GM21528 (cell line): ENCODE measurements around the gene CCSER1.

Source experiments
- ATAC-seq: cut with Tn5 transposase; IDR thresholded peaks from one replicate; pipeline ENCODE4 v1.9.1; 2021; ENCODE audit warnings: mild to moderate bottlenecking, moderate library complexity; ENCODE audit not compliant: unreplicated experiment, low FRiP score

The CCSER1 gene

GRCh38 chr4:90536408-90536807 lies 409.2 kb downstream of the CCSER1 start:
- no peak for ATAC-seq

DNA sequence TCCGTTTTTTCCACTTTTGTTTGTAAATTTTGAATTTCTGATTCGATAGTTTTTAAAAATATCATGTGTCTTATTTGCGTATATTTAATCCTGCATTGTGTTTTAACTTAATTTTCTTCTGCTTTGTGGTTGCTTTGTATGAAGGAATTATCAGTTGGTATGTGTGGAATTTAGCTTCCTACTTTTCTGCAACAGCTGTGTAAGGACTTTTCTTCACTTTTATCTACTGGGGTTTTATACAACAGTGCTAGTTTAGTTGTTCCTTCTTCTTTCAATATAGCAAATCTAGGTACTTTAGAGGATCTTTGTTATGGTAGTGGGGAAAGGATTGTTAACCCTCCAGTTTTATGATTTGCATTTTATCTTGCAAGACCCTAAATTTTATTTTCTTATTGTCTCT lies 410.3 kb downstream of the CCSER1 start:
- no peak for ATAC-seq

DNA sequence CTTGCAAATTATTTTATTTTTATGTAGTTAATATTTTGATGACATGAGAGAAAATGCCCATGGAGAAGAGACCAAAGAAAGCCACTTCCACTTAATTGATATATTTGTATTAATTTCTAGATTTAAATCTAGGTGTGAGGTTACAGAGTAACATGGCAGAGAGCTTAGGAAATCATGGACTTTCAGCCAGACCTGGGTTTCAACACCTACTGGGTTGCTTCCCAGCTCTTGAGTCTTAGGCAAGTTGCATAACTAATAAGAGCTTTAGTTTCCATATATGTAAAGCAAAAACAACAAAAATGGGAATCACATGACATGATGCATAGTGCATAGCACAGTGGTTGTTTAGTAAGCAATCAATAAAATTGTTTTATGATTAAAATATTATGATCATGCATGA lies 413.3 kb downstream of the CCSER1 start:
- no peak for ATAC-seq

DNA sequence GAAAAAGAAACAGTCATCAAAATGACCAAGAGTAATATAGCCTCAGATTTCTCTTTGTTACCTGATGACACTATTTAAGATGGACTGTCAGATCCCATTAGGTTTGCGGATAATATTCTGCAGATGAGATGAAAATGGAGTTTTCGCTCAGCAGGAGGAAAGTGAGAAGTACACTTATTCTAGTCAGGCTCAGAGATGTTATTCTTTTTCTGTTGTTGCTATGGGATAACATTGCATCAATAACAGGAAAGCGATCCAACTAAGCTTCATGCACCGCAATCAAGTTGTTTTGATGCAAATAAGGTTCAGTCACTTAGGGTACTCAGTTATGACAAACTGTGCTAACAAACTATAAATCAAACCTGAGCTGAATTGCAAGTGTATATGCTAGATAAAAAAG lies 415.0 kb downstream of the CCSER1 start:
- ATAC-seq, result no peak

- no peak for ATAC-seq
Measured at GRCh38 chr4:90543419-90544170, 416.4 kb downstream of the CCSER1 start.

- ATAC-seq, result no peak
Measured at GRCh38 chr4:90544532-90545045, 417.4 kb downstream of the CCSER1 start.

GRCh38 chr4:90545380-90545779 lies 418.2 kb downstream of the CCSER1 start:
- no peak for ATAC-seq

GRCh38 chr4:90546114-90546513 lies 418.9 kb downstream of the CCSER1 start:
- ATAC-seq, result peak; percentile 49

DNA sequence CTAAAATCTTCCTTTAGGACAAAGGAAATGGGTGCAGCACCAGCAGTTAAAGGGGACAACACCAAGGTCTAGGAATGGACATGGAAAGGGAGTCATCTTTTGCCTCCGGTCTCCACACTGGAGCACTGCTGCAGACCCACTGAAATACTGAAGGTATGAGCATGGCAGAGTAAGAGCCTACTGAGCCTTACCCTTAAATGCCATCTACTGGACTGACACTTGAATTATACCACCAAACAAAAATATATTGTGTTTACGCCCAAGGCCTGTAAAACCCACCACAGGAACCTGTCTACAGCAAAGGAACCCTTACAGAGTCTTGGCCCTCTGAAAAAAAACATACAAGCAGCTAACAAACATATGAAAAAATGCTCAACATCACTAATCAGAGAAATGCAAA lies 443.4 kb downstream of the CCSER1 start:
- ATAC-seq, result no peak

- ATAC-seq, result no peak
Measured at GRCh38 chr4:90572996-90573395, 445.8 kb downstream of the CCSER1 start.

- no peak for ATAC-seq
Measured at GRCh38 chr4:90575371-90575770, 448.2 kb downstream of the CCSER1 start.

DNA sequence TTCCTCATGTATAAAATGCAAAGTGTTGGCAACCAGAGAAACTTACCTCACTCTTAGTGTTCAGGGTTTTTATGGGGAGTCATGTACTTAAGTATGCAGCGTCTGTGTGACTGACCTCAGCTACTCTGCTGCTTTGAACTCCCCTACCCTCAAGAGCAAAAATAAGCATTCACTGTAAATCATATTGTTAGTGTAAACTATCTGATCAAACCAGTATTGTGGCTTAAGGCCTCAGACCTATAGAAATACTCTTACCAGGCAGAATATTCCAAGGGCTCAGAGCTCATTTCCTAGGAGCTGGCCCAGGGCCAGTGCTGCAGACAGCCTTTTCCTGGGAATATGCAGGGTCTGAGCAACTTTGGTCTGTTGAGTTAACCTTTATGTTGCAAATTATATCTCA lies 453.1 kb downstream of the CCSER1 start:
- no peak for ATAC-seq

DNA sequence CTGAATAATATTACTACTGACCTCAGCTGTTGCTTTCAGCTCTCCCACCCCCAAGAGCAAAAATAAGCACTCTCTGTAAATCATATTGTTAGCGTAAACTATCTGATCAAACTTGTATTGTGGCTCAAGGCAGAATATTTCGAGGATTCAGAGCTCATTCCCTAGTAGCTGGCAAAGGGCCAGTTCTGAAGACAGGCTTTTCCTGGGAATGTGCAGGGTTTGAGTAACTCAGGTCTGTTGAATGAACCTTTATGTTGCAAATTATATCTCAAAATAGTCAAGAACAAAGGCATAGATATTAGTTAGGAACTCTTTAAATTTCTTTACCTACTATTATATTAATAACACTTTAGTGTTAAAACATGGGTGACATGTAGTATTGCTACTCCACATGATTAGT lies 454.9 kb downstream of the CCSER1 start:
- no peak for ATAC-seq

GRCh38 chr4:90584051-90584450 lies 456.9 kb downstream of the CCSER1 start:
- ATAC-seq, result no peak

- no peak for ATAC-seq
Measured at GRCh38 chr4:90585961-90586360, 458.8 kb downstream of the CCSER1 start.

- no peak for ATAC-seq
Measured at GRCh38 chr4:90586799-90587198, 459.6 kb downstream of the CCSER1 start.

DNA sequence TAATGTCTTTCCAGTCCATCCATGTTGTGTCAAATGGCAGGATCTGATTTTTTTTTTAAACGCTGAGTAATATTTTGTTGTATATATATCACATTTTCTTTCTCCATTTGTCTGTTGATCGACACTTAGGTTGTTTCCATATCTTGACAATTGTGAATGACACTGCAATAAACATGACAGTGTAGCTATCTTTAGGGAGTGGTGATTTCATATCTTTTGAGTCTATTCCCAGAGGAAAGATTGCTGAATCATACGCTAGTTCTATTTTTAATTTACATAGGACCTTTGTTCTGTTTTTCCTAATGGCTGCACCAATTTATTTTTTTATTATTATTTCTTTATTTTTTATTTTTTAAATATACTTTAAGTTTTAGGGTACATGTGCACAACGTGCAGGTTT lies 470.7 kb downstream of the CCSER1 start:
- no peak for ATAC-seq

GRCh38 chr4:90598741-90599140 lies 471.5 kb downstream of the CCSER1 start:
- no peak for ATAC-seq

DNA sequence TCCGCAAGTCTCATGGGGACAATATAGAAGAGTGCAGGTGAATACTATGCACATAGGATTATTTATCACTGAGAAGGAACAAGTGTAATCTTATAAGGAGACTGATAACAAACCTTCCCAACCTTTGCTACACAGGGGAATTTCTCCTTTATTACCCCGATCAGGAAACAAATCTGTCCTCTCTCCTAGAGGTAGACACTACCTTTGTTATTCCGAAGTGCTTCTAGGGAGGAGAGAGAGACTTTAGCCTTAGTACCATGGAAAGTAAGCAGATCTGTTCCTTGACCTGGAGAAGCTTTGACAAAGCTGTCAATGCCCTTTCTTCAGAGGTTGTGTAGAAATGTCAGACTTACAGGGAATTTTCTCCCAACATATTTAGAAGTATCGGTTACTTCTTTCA lies 475.5 kb downstream of the CCSER1 start:
- ATAC-seq, result no peak

DNA sequence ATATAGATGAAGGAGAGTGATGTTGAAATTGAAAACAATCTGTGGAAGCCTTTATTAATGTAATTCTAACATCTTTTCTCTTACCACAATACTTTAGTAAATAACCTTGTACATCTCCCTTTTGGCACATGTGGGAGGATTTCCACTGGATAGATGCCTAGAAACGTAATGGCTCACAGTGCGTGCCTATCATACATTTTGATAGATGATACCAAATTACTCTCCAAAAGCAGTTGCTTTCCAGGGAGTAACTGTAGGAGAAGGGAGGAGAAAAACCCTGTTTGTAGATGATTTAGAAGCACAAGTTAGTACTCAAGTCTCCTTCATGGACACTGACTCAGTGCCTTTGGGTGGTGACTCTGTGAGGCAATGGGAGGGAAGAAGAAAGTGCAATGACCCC lies 476.3 kb downstream of the CCSER1 start:
- ATAC-seq, result no peak

- ATAC-seq, result no peak
Measured at GRCh38 chr4:90606781-90607180, 479.6 kb downstream of the CCSER1 start.

GRCh38 chr4:90614371-90614770 lies 487.2 kb downstream of the CCSER1 start:
- ATAC-seq, result no peak

DNA sequence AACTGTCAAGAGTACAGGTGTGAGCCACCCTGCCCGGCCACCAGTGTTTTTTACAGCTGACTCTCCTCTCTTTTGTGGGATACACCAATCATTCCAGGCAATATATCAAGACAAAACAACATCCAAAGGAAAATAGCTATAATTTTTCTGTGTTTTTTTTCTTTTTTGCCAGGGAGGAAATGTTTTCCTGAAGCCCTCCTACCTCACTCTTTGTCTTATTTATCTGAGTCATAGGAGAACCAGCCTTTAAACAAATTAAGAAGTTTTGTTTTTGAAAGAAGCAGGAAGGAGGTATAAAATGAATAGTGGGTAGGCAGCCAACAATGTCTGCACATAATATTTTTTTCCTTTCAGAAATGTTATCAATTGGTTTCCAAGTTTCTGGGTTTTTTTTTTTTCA lies 493.9 kb downstream of the CCSER1 start:
- no peak for ATAC-seq
